H9 (cell line): Measurements from ENCODE around the gene PCDHB10. TPM values are rescaled to one million over a fixed set of nuclear protein-coding genes. Genes with fewer than 3 reads are reported as not detected.
"Not testable (repeated sequence)": the region's sequence is repeated elsewhere in the genome, so short reads cannot be mapped to it uniquely, and the experiment has no call there.

Source experiments
- DNase-seq: peaks from one replicate; pipeline ENCODE4 v3.0.0-alpha.2; 2017
- H2AFZ ChIP-seq: one replicate; pipeline ENCODE4 v1.6.1; 2013; ENCODE audit warnings: mild to moderate bottlenecking, low read length, control low read depth, moderate library complexity
- H2AK5ac ChIP-seq: 2 replicates; pipeline ENCODE4 v1.6.1; 2013; ENCODE audit warnings: low read length, control low read depth, mixed read lengths; ENCODE audit not compliant: insufficient read length
- H2BK120ac ChIP-seq: one replicate; pipeline ENCODE4 v1.6.1; 2013; ENCODE audit warnings: low read depth, mild to moderate bottlenecking, low read length, control low read depth, inconsistent platforms; ENCODE audit not compliant: poor library complexity, severe bottlenecking
- H2BK12ac ChIP-seq: 2 replicates; pipeline ENCODE4 v1.6.1; 2013; ENCODE audit warnings: low read length, control low read depth, mixed read lengths, low read depth; ENCODE audit not compliant: insufficient read length
- H2BK15ac ChIP-seq: 2 replicates; pipeline ENCODE4 v1.6.1; 2013; ENCODE audit warnings: low read depth, low read length, control low read depth
- H2BK20ac ChIP-seq: one replicate; pipeline ENCODE4 v1.6.1; 2013; ENCODE audit warnings: low read depth, mild to moderate bottlenecking, low read length, control low read depth, inconsistent platforms; ENCODE audit not compliant: poor library complexity, severe bottlenecking
- H2BK5ac ChIP-seq: 2 replicates; pipeline ENCODE4 v1.6.1; 2013; ENCODE audit warnings: low read length, control low read depth, mixed read lengths; ENCODE audit not compliant: insufficient read length
- H3K14ac ChIP-seq: 2 replicates; pipeline ENCODE4 v1.6.1; 2013; ENCODE audit warnings: low read length, control low read depth; ENCODE audit not compliant: insufficient read depth
- H3K18ac ChIP-seq: 2 replicates; pipeline ENCODE4 v1.6.1; 2013; ENCODE audit warnings: low read depth, mild to moderate bottlenecking, mixed read lengths, low read length, control low read depth; ENCODE audit not compliant: insufficient read length
- H3K23ac ChIP-seq: 2 replicates; pipeline ENCODE4 v1.6.1; 2013; ENCODE audit warnings: low read length, control low read depth, mixed read lengths, low read depth; ENCODE audit not compliant: insufficient read length
- H3K23me2 ChIP-seq: 2 replicates; pipeline ENCODE4 v1.6.1; 2013; ENCODE audit warnings: low read depth, mild to moderate bottlenecking, mixed read lengths, low read length, control low read depth; ENCODE audit not compliant: insufficient read length, poor library complexity, severe bottlenecking
- H3K27ac ChIP-seq: 2 replicates; pipeline ENCODE4 v1.5.1; 2013; ENCODE audit warnings: low read length, control low read depth, mixed read lengths, low read depth; ENCODE audit not compliant: insufficient read length
- H3K27me3 ChIP-seq: 2 replicates; pipeline ENCODE4 v1.6.1; 2013; ENCODE audit warnings: low read length, control low read depth, inconsistent platforms; ENCODE audit not compliant: insufficient read depth
- H3K4ac ChIP-seq: 2 replicates; pipeline ENCODE4 v1.6.1; 2013; ENCODE audit warnings: low read depth, mild to moderate bottlenecking, control low read depth, inconsistent platforms, low read length, moderate library complexity
- H3K4me1 ChIP-seq: 2 replicates; pipeline ENCODE4 v1.6.1; 2013; ENCODE audit warnings: low read length, control low read depth, inconsistent platforms; ENCODE audit not compliant: insufficient read depth
- H3K4me2 ChIP-seq: 2 replicates; pipeline ENCODE4 v1.6.1; 2013; ENCODE audit warnings: low read length, control low read depth, mixed read lengths; ENCODE audit not compliant: insufficient read length, insufficient read depth
- H3K56ac ChIP-seq: 2 replicates; pipeline ENCODE4 v1.6.1; 2013; ENCODE audit warnings: low read depth, mild to moderate bottlenecking, mixed read lengths, low read length, control low read depth; ENCODE audit not compliant: insufficient read length
- H3K79me1 ChIP-seq: 2 replicates; pipeline ENCODE4 v1.6.1; 2013; ENCODE audit warnings: low read depth, mild to moderate bottlenecking, moderate library complexity, low read length, control low read depth, inconsistent platforms; ENCODE audit not compliant: insufficient read depth, poor library complexity, severe bottlenecking
- H3K79me2 ChIP-seq: 2 replicates; pipeline ENCODE4 v1.6.1; 2013; ENCODE audit warnings: low read length, control low read depth, inconsistent platforms; ENCODE audit not compliant: insufficient read depth
- H3K9ac ChIP-seq: 2 replicates; pipeline ENCODE4 v1.6.1; 2013; ENCODE audit warnings: low read length, control low read depth, mixed read lengths; ENCODE audit not compliant: insufficient read length; ENCODE audit errors: extremely low read depth
- H3K9me3 ChIP-seq: one replicate; pipeline ENCODE4 v1.6.1; 2013; ENCODE audit warnings: low read depth, low read length, inconsistent platforms; ENCODE audit not compliant: control insufficient read depth
- H3T11ph ChIP-seq: one replicate; pipeline ENCODE4 v1.6.1; 2013; ENCODE audit warnings: mild to moderate bottlenecking, low read length, control low read depth, inconsistent platforms
- H4K20me1 ChIP-seq: one replicate; pipeline ENCODE4 v1.6.1; 2013; ENCODE audit not compliant: control insufficient read depth, insufficient read length, insufficient read depth
- H4K5ac ChIP-seq: 2 replicates; pipeline ENCODE4 v1.6.1; 2013; ENCODE audit warnings: low read depth, mild to moderate bottlenecking, mixed read lengths, low read length, control low read depth; ENCODE audit not compliant: insufficient read length
- H4K8ac ChIP-seq: replicated peaks from 2 replicates; pipeline ENCODE4 v1.6.1; 2013; ENCODE audit warnings: low read length, control low read depth, mixed read lengths, low read depth; ENCODE audit not compliant: insufficient read length
- H4K91ac ChIP-seq: 2 replicates; pipeline ENCODE4 v1.6.1; 2013; ENCODE audit warnings: low read depth, mild to moderate bottlenecking, moderate library complexity, mixed read lengths, low read length, control low read depth; ENCODE audit not compliant: insufficient read length
- H3K27ac Mint-ChIP-seq, 3 experiments: 2 replicates in 2 of 3; 3 replicates in 1 of 3; pipeline ENCODE4 v1.8.0; 2020 to 2021; ENCODE audit warnings: mixed read lengths in 3 of 3, mild to moderate bottlenecking in 1 of 3, moderate library complexity in 1 of 3
- H3K27me3 Mint-ChIP-seq: 2 replicates; pipeline ENCODE4 v1.8.0; 2021; ENCODE audit warnings: low read depth, mild to moderate bottlenecking, moderate library complexity, mixed read lengths
- H3K36me3 Mint-ChIP-seq, 3 experiments: 2 replicates in 2 of 3; 3 replicates in 1 of 3; pipeline ENCODE4 v1.8.0; 2020 to 2021; ENCODE audit warnings: low read depth in 3 of 3, mixed read lengths in 3 of 3; ENCODE audit not compliant: insufficient read depth in 1 of 3
- H3K4me1 Mint-ChIP-seq, 2 experiments: 2 replicates each; pipeline ENCODE4 v1.8.0; 2020; ENCODE audit warnings: mixed read lengths in 2 of 2
- H3K4me3 Mint-ChIP-seq, 2 experiments: 2 replicates in 1 of 2; 3 replicates in 1 of 2; pipeline ENCODE4 v1.8.0; 2020 to 2021; ENCODE audit warnings: mild to moderate bottlenecking in 2 of 2, mixed read lengths in 2 of 2, moderate library complexity in 1 of 2
- H3K9me3 Mint-ChIP-seq, 2 experiments: 2 replicates in 1 of 2; 3 replicates in 1 of 2; pipeline ENCODE4 v1.8.0; 2020; ENCODE audit warnings: mild to moderate bottlenecking in 2 of 2, mixed read lengths in 2 of 2, moderate library complexity in 1 of 2
- CTCF ChIP-seq: fragments of 200-600 bp; sonication (generic); conservative IDR thresholded peaks from 3 replicates; pipeline ENCODE4 v1.8.0; 2021; ENCODE audit warnings: antibody characterized with exemption, mild to moderate bottlenecking
- WGBS: extraction: QIAGEN DNeasy Blood & Tissue Kit; methylation state at CpG from one replicate; pipeline ENCODE4 v1.1.7; 2013; ENCODE audit warnings: missing lambda C conversion rate, low lambda C conversion rate, mixed read lengths; ENCODE audit not compliant: insufficient read length; ENCODE audit errors: extremely low coverage; 5-methylcytosine and 5-hydroxymethylcytosine counted together
- total RNA-seq: library from RNA; stranded (reverse); gene quantifications from 2 replicates; pipeline ENCODE4 v1.2.1, GENCODE V29; 2021

PCDHB10 gene
- total RNA-seq, 1 experiment from 2014 or later = 1.6 TPM

GRCh38 chr5:141150993-141151325, 41.2 kb upstream of the PCDHB10 start:
- no peak overlapping the region for H2BK5ac ChIP-seq
- H3K79me1 ChIP-seq = no peaks in the 10 kb centered on the region
- H4K5ac ChIP-seq = no peak overlapping the region
- no peak for TF ChIP-seq CTCF
- no peak overlapping the region for H2BK15ac ChIP-seq
- H3K23me2 ChIP-seq = no peaks in the 10 kb centered on the region
- H3K4me1 ChIP-seq = no peaks in the 10 kb centered on the region
- H4K20me1 ChIP-seq = no peaks in the 10 kb centered on the region
- Mint-ChIP-seq H3K27me3 (peaks cover 10% of the 10 kb centered on the region), H3K9me3 (peaks cover 27 to 31% of the 10 kb centered on the region in 2 experiments), H3K27ac (no peak overlapping the region), H3K36me3 (peaks cover 1 to 20% (median 2%) of the 10 kb centered on the region in 3 experiments; a peak in 5 of 7 replicates), H3K4me3 (no peak overlapping the region), H3K4me1 (no peaks in the 10 kb centered on the region)
- no peak overlapping the region for H4K91ac ChIP-seq
- no peak overlapping the region; the same call in 1 of the 2 replicates for H3K14ac ChIP-seq
- H3K23ac ChIP-seq = no peak overlapping the region
- no peak overlapping the region for H3T11ph ChIP-seq
- no peaks in the 10 kb centered on the region for H3K27me3 ChIP-seq
- H3K9me3 ChIP-seq = peaks cover 9% of the 10 kb centered on the region
- H2BK20ac ChIP-seq = no peak overlapping the region
- no CpG with 5 or more reads among the region's 13 CpGs for WGBS
- H3K4me2 ChIP-seq = no peak overlapping the region
- no peak overlapping the region for H3K4ac ChIP-seq
- H2AK5ac ChIP-seq = no peak overlapping the region
- H2BK120ac ChIP-seq = no peak overlapping the region
- H4K8ac ChIP-seq = no peak overlapping the region
- DNase-seq = no peak
- no peak overlapping the region for H2AFZ ChIP-seq
- no peak overlapping the region for H3K56ac ChIP-seq
- H3K18ac ChIP-seq = no peak overlapping the region
- no peak overlapping the region for H3K27ac ChIP-seq
- no peak overlapping the region for H2BK12ac ChIP-seq
- H3K9ac ChIP-seq = no peak overlapping the region
- no peaks in the 10 kb centered on the region for H3K79me2 ChIP-seq

GRCh38 chr5:141151632-141152031, 40.5 kb upstream of the PCDHB10 start:
- H3K9me3 ChIP-seq, H3K18ac ChIP-seq, H3K27me3 Mint-ChIP-seq: not testable (repeated sequence)

More at GRCh38 chr5:141151632-141152031, 40.5 kb upstream of the PCDHB10 start:
- H2BK15ac ChIP-seq, H3K23me2 ChIP-seq, H3K79me1 ChIP-seq, H4K20me1 ChIP-seq, H3K4me1 Mint-ChIP-seq, H2BK5ac ChIP-seq, DNase-seq, H3K4me1 ChIP-seq, H3K27me3 ChIP-seq, H3K27ac Mint-ChIP-seq, H2BK12ac ChIP-seq, H3T11ph ChIP-seq, H2AFZ ChIP-seq, H3K79me2 ChIP-seq, H3K27ac ChIP-seq, H3K9ac ChIP-seq, H3K23ac ChIP-seq, H3K4me2 ChIP-seq, H2BK20ac ChIP-seq, H3K4ac ChIP-seq, H3K56ac ChIP-seq, H4K8ac ChIP-seq, H2BK120ac ChIP-seq, H3K14ac ChIP-seq, H3K4me3 Mint-ChIP-seq, H4K91ac ChIP-seq, H4K5ac ChIP-seq, H2AK5ac ChIP-seq: not testable (repeated sequence)
- Mint-ChIP-seq H3K9me3 (peaks cover 33 to 36% of the 10 kb centered on the region in 2 experiments), H3K36me3 (peaks cover 1 to 22% (median 3%) of the 10 kb centered on the region in 3 experiments; a peak in 5 of 7 replicates)
- WGBS = no CpG with 5 or more reads among the region's 41 CpGs
